DMS 273 (cell line): ENCODE results near the gene SLC25A19.

Experiments
- DNase-seq: peaks from one replicate; lab custom pipeline; 2025; ENCODE audit not compliant: unreplicated experiment; lab: John Stamatoyannopoulos, UW

SLC25A19 gene

DNA sequence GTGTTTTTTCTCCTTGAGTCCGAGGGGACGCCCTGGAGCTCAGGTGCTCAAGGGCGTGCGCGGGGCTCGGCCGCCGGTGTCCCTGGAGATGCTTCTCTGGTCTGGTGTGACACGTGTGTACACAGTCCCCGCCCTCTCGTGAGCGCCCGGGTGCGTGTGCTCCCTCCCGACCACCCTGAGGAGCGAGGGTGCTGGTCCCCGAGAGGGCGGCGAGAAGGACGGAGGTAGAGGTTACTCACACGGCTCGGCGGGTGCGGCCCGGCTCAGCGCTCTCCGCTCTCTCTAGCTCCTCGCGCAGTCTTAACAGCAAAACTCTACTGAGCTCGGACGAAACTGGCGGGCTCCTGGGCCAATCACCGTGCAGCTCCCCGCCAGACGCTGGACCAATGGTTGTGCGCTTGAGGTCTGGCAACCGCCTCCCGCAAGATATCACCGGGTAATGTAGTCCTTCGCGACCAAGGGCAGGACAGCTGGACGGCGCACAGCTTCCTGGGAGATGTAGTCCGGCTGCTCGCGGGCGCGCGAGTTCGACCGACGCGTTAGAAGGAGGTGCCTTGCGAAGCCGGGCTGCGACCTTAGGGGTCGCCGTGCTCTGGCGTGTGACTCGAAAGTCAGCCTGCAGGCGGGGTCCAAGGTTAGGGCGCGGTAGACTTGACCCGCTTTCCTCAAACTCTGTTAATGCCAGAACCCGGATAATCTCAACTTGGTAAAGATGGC, at the start of gene SLC25A19:
TSS of gene SLC25A19 (minus strand) at position 319 of the 717 bp plus-strand sequence. CDS start 2,669 bp downstream, outside the sequence.
- DNase-seq: peak; percentile 99

DNA sequence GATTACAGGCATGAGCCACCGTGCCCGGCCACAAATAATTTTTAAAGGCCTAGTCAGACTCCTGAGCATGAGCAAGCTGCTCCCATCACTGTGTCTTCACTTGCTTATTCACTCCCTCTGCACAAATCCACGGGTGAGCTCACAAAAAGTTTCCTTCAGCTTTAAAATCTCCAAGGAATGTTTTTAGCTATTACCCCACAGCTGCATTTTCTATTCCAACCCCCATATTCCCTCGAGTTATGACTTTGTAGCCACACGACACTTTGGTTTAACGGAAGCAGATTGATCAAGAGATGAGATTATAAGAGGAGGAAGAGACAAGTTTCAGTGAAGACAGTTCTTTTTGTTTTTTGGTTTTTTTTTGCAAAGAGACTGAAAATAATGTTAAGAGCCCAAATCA, 49.1 kb upstream of the SLC25A19 start:
- no peak for DNase-seq

DNA sequence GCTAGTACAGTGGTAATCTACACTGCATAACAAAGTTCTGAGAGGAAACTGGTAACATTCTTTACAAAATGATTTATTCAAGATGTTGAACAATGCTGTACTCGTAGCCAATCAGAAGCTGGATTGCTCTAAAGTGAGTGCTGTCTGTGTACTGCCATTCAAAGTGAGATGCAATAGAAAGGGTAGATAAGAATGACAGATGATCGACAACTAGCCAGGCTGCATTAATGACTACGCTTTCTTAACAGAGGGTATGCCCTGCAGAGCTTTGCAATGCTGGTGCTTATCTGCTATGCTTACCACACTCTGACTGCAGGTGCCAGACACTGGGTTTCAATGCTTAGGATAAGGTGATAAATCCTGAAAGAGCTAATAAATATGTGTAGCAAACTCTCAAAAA, 46.1 kb upstream of the SLC25A19 start:
- DNase-seq: no peak

DNA sequence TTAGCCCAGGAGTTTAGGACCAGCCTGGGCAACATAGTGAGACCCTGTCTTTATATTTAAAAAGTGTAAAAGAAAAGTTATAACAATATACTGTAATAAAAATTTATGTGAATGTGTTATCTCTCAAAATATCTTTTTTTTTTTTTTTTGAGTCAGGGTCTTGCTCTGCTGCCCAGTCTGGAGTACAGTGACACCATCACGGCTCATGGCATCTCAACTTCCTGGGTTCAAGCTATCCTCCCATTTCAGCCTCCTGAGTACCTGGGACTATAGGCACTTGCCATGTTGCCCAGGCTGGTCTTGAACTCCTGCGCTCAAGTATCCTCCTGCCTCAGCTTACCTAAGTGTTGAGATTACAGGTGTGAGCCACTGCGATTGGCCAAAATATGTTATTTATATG, 45.5 kb upstream of the SLC25A19 start:
- DNase-seq: no peak

DNA sequence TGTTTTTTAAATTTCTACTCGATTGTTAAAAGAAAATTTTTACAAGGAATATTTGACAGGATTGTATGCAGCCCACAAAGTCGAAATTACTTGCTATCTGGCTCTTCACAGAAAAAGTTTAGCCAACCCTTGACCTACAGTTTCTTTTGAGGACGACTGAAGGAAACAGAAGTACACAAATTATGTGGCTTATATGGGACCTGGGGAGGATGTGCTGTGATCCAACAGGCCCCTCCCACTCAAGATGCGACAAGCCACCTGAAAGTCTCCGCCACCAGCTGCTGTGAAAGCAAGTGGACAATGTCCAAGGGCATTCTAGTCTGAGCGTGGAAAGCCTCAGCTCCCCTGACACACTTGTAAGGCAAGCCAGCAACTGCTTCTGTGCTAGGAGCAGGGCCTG, 42.4 kb upstream of the SLC25A19 start:
- DNase-seq: no peak

DNA sequence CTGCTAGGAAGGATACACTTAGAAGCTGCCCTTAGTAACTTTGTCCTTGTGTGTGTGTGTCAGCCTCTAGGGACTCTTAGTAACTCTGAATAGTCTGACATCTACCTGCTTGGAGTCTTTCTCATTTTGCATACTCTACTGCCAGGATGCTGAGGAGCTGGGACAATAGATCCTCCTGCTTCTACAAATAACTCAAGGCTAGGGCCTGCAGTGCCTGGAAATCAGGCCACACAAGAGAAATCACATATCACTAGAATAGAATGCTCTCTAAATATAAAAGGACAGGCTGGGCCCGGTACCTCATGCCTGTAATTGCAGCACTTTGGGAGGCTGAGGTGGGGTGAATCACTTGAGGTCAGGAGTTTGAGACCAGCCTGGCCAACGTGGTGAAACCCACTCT, 38.5 kb upstream of the SLC25A19 start:
- DNase-seq: no peak

DNA sequence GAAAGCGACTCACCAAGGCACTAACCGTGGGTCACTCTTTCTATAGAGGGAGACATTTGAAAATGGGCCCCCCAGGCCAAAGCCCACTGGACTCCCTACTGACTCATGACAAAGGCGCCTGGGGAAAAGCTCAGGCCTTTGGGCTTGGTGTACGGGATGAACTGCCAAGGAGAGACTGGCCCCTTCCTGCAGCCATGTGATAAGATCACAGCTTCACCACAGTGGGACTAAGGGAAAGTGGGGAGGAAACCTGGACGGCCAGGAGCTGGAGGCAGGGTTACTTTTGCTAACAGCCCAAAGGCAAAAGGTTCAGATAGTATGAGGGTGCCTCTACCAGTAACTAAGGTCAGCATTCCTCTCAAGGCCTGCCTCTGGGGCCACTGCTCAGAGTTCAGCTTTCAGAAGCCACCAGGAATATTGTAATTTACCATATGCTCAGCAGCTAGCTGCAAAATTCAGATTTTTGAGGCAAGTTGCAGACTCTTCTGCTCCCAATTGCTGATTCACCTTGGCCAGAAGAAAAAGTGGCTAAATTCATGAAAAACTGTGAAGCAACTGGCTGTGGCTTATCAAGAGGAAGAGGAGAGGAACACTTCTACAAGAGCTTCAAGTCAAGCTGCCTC, 37.1 kb upstream of the SLC25A19 start:
- DNase-seq: peak; percentile 78

DNA sequence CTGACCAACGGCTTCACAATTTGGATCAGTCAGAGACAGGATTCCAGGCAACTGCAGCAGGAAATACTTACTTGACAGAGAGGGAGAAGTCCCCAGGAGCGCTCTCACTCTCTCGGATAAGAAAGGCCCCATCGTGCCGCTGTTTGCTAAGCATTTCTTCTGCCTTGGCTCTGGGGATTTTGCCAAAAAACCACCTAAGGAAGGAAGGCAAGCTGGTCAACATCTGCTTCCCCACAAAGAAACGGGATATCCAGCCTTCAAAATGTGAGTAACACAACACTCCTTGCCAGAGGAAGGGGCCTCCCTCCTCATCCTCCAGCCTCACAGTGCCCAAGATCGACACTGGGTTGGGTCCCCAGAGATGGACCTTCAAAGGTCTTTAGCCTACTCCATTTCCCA, 36.6 kb upstream of the SLC25A19 start:
- peak; percentile 98 for DNase-seq

DNA sequence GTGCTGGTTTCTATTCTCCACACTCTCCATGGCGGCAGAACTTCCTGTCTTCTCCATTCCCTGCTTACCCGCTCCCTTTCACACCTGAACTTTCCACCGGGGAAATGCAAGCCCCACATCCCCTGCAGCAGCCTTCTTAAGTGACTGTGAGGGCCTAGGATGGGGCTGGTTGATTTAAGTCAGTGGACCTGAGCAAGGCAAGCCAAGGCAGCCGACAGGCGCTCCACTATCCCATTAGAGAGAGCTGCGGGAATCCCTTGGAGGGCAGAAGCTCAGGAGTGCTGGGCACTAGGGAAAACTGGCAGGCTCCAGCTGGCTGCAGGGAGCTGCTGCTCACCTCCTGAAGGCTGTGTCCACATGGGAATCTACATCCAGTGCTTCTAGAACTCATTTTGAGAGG, 36.1 kb upstream of the SLC25A19 start:
- peak; percentile 74 for DNase-seq

DNA sequence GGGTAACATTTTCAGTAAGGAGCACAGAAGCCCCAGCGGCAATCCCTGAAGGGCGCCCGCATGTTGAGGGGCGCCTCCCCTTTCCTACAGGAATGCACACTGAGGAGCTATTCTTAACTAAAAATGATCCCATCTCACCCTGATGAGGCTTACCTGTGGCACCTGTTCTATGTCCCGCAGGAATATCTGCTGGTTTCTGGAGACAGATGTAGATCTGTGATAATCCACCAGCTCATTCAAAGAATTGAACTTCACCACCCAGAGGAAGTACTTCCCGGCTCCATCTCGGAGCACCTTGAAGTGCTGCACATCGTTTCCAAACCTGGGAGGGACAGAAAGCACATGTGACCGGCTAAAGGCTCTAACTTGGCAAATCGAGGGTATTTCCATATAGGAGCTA, 32.3 kb upstream of the SLC25A19 start:
- DNase-seq: no peak

DNA sequence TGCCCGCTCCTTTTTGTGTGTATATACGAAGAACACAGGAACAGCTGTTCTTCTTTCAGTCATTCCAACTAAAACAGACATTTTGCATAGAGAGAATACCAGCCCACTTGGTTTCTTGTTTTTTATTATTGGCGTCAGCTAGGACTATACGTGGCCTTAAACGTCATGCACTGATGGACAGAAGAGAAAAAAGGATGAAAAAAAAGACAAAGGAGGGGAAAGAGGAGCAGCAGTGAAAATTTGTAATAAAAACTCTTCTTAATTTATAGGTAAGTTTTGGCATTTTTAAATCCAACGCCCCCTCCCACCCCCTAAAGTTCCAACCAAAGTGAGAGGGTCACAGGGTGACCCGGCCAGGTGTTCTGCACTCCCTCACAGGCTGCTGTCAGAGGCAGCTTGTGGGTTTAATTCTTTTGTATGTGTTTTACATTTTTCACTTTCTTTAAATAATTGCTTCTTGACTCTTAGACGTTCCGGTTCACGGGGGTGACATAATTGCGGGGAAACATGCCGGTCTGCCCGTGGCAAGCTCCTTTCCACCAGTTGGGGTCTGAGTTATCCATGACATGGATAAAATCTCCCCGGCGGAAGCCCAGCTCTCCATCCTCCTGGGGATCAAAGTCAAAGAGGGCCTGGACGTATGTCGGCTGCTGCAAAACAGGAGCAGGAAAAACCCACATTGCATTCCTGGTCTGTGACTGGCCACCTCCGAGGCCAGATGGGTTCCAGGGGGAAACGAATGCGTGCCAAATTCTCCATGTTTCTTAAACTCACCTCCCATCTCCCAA, 30.9 kb upstream of the SLC25A19 start:
- DNase-seq: no peak

DNA sequence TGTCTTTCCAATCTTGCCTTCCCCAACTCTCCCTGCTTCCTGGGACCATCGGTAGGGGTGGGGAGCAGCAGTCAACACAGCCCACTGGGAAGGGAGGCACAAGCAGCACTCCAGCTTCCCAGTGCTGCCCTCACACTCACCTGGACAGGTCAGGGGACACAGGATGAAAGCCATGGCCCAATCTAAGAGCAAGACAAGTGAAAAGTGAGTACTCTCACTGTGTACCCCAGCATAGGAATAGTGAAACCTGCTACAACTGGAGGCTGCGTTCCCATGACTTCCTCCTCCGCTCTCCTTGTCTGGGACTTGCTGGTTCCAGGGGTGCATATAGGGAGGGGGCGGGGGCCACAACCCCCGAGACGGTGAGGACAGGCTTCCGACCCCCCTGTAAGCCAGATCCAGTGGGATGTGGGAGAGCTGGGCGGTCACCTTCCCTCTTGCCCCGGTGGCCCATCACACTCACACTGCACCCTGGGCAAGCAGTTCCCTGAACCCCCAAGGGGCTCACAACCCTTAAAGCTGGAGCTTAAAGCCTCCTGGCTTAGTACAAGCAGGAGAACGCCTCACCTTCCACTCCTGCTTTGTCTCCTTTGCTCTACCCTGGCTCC, 29.5 kb upstream of the SLC25A19 start:
- DNase-seq: no peak

DNA sequence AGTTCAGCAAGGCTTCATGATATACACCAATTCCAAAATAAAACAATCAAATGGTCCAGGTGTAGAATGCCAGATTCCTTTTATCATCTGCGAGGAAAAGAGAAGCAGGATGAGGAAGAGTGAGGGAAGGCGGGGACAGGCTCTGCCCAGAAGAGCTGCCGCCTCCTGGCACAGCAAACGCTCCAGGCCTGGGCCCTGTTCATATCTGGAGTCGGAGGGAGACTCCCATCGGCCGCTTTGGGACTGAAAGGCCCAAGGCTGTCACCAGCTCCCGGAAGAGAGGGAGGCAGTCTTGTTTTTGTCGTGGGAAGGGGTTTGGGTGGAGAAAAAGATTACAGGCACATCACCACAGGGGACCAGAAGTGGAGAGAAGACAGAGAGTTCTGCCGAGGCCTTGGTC, 29.0 kb upstream of the SLC25A19 start:
- no peak for DNase-seq

DNA sequence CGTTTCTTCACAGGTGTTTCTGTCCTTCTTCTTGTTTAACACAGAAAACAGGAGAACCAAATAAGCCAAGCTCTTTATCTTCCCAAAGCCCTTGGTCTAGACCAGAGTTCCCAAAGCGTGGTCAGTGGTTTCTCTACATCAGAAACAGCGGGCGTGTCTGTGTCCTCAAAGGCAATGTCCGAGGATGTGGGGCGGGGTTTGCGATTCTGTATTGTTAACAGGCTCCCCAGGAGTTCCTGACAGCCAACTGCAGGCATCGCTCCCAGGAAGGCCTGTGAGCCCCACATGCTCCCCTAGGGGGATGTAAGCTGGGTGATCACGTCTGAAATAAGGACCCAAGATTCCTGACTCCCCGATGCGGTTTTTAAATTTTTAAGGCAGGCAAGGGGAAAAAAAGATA, 28.4 kb upstream of the SLC25A19 start:
- DNase-seq: no peak

DNA sequence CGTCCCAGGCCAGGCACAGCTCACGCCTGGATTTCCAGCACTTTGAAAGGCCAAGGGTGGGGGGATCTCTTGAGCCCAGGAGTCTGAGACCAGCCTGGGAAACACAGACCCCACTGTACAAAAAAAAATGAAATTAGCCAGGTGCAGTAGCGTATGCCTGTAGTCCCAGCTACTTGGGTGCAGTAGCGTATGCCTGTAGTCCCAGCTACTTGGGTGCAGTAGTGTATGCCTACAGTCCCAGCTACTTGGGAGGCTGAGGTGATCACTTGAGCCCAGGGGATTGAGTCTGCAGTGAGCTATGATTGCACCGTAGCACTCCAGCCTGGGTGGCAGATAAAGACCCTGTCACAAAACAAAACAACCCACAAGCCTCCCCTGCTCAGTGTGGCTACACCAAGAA, 27.0 kb upstream of the SLC25A19 start:
- no peak for DNase-seq

DNA sequence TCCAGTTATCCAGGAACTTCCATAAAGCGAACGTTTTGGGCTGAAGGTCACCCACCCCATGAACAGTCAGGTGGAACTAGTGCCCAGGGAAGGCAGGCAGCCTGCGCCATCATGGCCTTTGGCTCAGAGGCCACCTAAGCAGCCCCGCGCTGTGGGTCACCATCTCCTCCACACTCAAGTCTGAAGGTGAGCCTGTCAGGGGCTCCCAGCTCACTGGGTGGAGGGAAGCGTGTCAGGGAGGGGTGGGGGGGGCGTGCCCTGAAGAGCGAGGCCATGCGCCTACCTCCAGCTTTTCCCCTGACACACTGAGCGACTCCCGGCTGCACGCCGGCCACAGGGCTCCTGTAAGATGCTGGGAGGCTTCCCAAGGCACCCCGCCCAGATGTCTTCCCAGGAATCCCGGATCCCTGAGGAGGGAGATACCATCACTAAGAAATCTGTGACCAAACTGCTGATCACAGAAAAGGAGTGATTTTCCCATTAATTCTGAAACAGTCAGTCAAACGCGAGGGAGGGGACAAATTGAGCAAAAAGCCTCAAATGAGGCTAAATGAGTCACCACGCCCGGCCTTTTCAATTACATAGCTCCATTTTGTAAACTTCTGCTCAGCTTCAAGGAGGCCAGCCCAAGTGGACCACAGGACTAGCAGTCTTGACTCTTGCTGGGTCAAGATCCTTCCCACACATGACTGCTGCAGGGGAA, 26.5 kb upstream of the SLC25A19 start:
- DNase-seq: no peak

DNA sequence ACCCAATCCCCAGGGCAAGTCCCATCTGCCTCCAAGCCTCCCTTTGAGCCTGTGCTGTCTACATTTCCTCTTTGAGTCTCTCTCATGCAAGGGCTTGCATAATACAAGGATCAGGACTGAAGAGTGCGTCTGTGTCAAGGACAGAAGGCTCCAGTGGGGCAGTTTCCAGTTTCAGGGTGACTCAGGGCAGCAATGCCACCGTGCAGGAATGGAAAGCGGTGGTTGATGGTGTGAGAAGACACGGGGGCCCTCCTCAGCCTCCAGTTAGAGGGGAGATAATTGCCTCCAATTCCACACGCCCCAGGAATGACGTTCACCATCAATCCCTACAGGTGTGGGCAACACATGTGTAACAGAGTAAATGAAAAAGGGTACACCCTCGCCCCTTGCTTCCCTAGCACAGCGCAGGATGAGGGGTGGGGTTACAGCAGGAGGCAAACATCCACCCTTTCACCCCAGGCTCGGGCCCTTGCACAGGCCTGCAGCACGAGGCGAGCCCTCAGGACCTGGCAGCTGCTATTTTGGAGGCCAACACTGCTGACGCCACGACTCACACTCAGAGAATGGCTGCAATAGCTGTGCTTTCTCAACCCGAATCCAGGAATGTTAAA, 24.8 kb upstream of the SLC25A19 start:
- DNase-seq: no peak

DNA sequence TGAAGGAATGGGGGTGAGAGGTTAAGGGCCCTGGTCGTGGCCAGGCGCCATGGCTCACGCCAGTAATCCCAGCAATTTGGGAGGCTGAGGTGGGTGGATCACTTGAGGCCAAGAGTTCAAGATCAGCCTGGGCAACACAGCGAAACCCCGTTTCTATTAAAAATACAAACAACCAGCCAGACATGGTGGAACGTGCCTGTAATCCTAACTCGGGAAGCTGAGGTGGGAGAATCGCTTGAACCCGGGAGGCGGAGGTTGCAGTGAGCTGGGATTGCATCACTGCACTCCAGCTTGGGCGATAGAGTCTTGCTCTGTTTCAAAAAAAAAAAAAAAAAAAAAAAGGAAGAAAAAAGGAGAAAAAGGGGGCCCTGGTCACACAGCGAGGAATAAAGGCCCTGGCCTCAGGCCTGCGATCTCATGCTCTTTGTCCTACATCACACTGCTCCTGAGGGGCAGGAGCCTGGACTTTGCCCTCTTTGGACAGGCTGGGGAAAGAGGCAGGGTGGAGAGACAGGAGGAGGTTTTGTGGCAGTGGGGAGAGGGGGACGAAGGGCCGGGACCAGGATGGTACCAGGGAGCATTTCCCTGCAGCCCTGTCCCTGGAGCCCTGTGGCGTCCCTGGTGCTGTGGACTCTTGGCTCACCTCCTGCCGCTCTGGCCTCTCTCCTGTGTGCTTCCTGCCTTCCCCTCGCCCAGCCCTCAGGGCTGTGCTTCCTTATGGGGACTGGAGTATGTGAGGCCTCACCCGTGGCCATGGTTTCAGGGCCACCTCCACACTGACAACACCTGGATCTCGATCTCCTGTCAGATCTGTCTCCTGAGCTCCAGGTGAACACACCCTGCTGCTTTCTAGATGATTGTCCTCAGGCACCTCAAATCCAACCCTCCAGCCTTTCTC, 19.7 kb upstream of the SLC25A19 start:
- no peak for DNase-seq

DNA sequence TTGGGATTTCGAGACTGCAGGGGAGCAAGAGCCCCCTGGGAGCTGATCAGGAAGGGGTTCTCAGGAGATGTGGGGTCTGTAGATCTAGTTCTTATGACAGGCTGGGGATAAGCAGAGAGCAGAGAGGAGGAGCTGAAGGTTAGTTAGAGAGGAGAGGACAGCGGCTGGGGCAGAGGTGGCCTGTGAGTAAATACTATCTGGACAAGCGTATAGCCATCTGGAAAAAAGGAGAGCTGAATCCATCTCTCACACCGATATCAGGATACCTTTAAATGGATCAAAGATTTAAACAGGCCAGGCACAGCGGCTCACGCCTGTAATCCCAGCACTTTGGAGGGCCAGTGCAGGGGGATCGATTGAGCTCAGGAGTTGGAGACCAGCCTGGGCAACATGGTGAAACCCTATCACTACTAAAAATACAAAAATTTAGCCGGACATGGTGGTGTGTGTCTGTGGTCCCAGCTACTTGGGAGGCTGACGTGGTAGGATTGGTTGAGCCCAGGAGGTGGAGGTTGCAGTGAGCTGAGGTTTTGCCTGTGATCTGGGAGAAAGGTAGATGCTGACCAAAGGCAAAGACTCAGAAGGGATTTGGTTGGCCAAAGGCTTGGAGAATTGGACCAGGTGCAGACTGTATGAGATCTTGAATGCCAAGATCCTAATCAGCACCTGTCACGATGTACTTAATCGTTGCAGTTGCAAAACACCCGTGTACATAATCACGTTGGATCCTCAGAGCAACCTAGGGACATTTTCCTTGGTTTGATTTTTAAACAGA, 18.9 kb upstream of the SLC25A19 start:
- no peak for DNase-seq
